Sigmoid colon (tissue), 7 donors: Measurements from ENCODE around the gene FITM1. TPM values are rescaled to one million over a fixed set of nuclear protein-coding genes. Genes with fewer than 3 reads are reported as not detected.

Experiments used
- DNase-seq: peaks from one replicate; pipeline ENCODE4 v3.0.0-alpha.2; 2019
- H3K27ac ChIP-seq, 4 donors: fragments of 200-600 bp; sonication (generic); one replicate each; pipeline ENCODE4 v1.5.1; 2016 to 2019; ENCODE audit warnings: mild to moderate bottlenecking in 1 of 4
- H3K27me3 ChIP-seq, 3 donors: fragments of 200-600 bp; sonication (generic); one replicate each; pipeline ENCODE4 v1.5.1; 2019; ENCODE audit warnings: mild to moderate bottlenecking in 1 of 3
- H3K36me3 ChIP-seq, 4 donors: fragments of 200-600 bp; sonication (generic); one replicate each; pipeline ENCODE4 v1.5.1; 2016 to 2019
- H3K4me1 ChIP-seq, 4 donors: fragments of 200-600 bp; sonication (generic); one replicate each; pipeline ENCODE4 v1.5.1; 2017 to 2019
- H3K4me3 ChIP-seq, 4 donors: fragments of 200-600 bp; sonication (generic); one replicate each; pipeline ENCODE4 v1.5.1; 2017 to 2019; ENCODE audit warnings: mild to moderate bottlenecking in 2 of 4, moderate library complexity in 1 of 4
- H3K9me3 ChIP-seq, 4 donors: fragments of 200-600 bp in 3 of 4; sonication (generic) in 3 of 4; one replicate each; pipeline versions ENCODE4 v1.5.1 to v1.6.1; 2013 to 2019
- EP300 ChIP-seq, 4 donors: sonication (generic); formaldehyde crosslinking; IDR thresholded peaks; one replicate each; pipeline ENCODE4 v1.6.1; 2017; ENCODE audit warnings: antibody characterized with exemption in 4 of 4
- POLR2A ChIP-seq, 2 donors: fragments of 450-650 bp; IDR thresholded peaks; one replicate each; pipeline ENCODE4 v1.6.1; 2016; ENCODE audit warnings: antibody characterized with exemption in 2 of 2, mild to moderate bottlenecking in 2 of 2, moderate library complexity in 2 of 2
- POLR2AphosphoS5 ChIP-seq, 4 donors: sonication (generic); formaldehyde crosslinking; IDR thresholded peaks; one replicate each; pipeline ENCODE4 v1.6.1; 2017; ENCODE audit warnings: antibody characterized with exemption in 4 of 4
- WGBS, 2 donors: extraction: QIAGEN DNeasy Blood & Tissue Kit; methylation state at CpG; one replicate each; pipeline ENCODE4 v1.1.7; 2013; 5-methylcytosine and 5-hydroxymethylcytosine counted together
- intact Hi-C: fragments of 100-400 bp; cut with DNase I; formaldehyde crosslinking; loops from one replicate; pipeline ENCODE4 v1.15.1; 2023
- polyA plus RNA-seq, 3 donors: library from polyadenylated mRNA; stranded (reverse); fragments of 200-250 nt; gene quantifications; one replicate each; pipeline ENCODE4 v1.2.3, GENCODE V29; 2013
- total RNA-seq, 4 donors: library from RNA; depleted of rRNA; stranded (reverse); fragments of >200 nt; gene quantifications; one replicate each; pipeline ENCODE4 v1.1.0, GENCODE V29; 2016
- TF ChIP-seq, protein P1 (sequence below), 4 experiments: fragments of 450-650 bp in 3 of 4; fragments of 200-600 bp in 1 of 4; IDR thresholded peaks; one replicate each; pipeline ENCODE4 v1.5.1; 2016 to 2019; ENCODE audit warnings: antibody characterized with exemption in 4 of 4, mild to moderate bottlenecking in 3 of 4, moderate library complexity in 2 of 4
- donor health status: healthy with polysubstance abuse.
- donor health status: Bipolar disorder and iron deficiency.
- donor health status: healthy.

FITM1 gene
- total and polyA plus RNA-seq, 7 donors = 0.33 to 1.8 TPM; not detected in 5

DNA sequence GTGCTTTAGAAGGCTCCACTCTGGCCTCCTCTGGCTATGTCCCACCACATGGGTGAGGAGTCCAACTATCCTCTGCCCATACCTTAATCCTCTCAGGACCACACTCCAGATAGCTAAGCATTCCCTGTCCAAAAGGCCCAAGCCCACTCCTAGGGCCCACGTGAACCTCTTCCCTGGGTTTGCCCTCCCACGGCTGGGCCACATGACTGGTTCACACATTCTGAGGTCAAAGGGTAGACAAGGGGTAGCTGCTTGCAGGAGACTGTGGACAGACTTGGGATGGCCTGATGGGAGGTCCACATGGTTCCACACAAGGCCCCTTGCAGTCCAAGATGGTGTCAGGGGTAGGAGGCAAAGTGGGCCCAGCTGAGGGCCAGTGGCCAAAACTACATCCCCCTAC, 42.4 kb upstream of the FITM1 start:
- no peak for DNase-seq
- Histone ChIP-seq H3K27ac (no peak overlapping the region), H3K4me3 (no peak overlapping the region), H3K4me1 (peaks cover 0 to under 1% (median 0%) of the 10 kb centered on the region in 4 donors), H3K36me3 (no peaks in the 10 kb centered on the region), H3K9me3 (no peaks in the 10 kb centered on the region), H3K27me3 (no peaks in the 10 kb centered on the region)
- intact Hi-C loops = no loop called here
- 85 to 89% methylated on average over 2 of the region's 2 CpGs for WGBS, 2 donors
- no peak for TF ChIP-seq POLR2A (IDR thresholded peaks at IDR 0.05)
- TF ChIP-seq, protein P1, sequence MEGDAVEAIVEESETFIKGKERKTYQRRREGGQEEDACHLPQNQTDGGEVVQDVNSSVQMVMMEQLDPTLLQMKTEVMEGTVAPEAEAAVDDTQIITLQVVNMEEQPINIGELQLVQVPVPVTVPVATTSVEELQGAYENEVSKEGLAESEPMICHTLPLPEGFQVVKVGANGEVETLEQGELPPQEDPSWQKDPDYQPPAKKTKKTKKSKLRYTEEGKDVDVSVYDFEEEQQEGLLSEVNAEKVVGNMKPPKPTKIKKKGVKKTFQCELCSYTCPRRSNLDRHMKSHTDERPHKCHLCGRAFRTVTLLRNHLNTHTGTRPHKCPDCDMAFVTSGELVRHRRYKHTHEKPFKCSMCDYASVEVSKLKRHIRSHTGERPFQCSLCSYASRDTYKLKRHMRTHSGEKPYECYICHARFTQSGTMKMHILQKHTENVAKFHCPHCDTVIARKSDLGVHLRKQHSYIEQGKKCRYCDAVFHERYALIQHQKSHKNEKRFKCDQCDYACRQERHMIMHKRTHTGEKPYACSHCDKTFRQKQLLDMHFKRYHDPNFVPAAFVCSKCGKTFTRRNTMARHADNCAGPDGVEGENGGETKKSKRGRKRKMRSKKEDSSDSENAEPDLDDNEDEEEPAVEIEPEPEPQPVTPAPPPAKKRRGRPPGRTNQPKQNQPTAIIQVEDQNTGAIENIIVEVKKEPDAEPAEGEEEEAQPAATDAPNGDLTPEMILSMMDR (IDR thresholded peaks at IDR 0.05) = no peak
- no peak for TF ChIP-seq EP300 (IDR thresholded peaks at IDR 0.05)
- TF ChIP-seq POLR2AphosphoS5 (IDR thresholded peaks at IDR 0.05) = no peak

DNA sequence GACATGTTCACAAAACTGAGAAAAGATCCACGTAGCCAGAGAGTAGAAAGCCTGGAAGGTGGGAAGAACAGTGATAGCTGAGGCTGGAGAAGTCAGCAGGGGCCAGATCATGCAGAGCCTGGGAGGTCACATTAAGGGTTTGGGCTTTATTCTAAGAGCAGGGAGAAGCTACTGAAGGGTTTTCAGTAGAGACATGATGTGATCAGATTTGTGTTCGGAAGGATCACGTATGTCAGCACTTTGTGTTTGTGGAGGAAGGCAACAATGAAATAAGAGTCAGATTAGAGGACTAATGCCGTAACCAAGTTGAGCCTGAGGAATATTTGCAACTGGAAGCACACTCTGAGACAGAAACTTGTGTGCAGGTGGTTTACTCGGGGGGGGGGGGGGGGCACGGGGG, 40.6 kb upstream of the FITM1 start:
- Histone ChIP-seq H3K9me3 (no peaks in the 10 kb centered on the region), H3K36me3 (no peaks in the 10 kb centered on the region), H3K27ac (no peak overlapping the region), H3K4me1 (peaks cover 0 to 12% (median 6%) of the 10 kb centered on the region in 4 donors), H3K4me3 (no peak overlapping the region), H3K27me3 (no peaks in the 10 kb centered on the region)
- WGBS, 2 donors = 84 to 88% methylated on average over 6 of the region's 6 CpGs
- no peak for TF ChIP-seq EP300 (IDR thresholded peaks at IDR 0.05)
- TF ChIP-seq, protein P1 (IDR thresholded peaks at IDR 0.05) = no peak
- TF ChIP-seq POLR2AphosphoS5 (IDR thresholded peaks at IDR 0.05) = no peak
- no peak for TF ChIP-seq POLR2A (IDR thresholded peaks at IDR 0.05)
- intact Hi-C loops = loop anchor here (1.0 to 10.0 kb wide), 4 partner anchors 32 to 455 kb away; partner anchors contain the start of genes DHRS2 and DHRS4L2
- DNase-seq = no peak

DNA sequence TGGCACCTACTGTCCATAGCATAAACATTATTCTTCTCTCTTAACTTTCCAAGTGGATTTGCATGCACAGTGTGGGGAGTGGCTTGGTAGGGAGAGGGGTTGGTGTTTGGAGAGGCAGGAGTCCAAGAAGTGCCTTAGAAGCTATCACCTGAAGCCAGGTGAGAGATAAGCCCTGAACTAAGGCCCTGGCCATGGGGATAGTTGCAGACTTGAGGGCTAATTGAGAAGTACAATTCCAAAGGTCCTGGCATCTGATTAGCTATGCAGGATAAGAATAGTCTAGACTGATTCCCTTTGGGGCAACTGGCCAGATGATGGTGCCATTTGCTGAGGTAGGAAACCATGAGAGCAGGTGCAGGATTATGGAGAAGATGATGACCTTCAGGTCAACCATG, 38.4 kb upstream of the FITM1 start:
- Histone ChIP-seq H3K36me3 (no peaks in the 10 kb centered on the region), H3K27me3 (no peaks in the 10 kb centered on the region), H3K9me3 (no peaks in the 10 kb centered on the region), H3K27ac (no peak overlapping the region), H3K4me3 (no peak overlapping the region), H3K4me1 (peaks cover 0 to 19% (median 9%) of the 10 kb centered on the region in 4 donors)
- intact Hi-C loops = loop anchor here (2.0 to 10.0 kb wide), 3 partner anchors 39 to 457 kb away; partner anchors contain the start of genes CARMIL3, DHRS2 and DHRS4L2
- no peak for DNase-seq
- no peak for TF ChIP-seq POLR2AphosphoS5 (IDR thresholded peaks at IDR 0.05)

DNA sequence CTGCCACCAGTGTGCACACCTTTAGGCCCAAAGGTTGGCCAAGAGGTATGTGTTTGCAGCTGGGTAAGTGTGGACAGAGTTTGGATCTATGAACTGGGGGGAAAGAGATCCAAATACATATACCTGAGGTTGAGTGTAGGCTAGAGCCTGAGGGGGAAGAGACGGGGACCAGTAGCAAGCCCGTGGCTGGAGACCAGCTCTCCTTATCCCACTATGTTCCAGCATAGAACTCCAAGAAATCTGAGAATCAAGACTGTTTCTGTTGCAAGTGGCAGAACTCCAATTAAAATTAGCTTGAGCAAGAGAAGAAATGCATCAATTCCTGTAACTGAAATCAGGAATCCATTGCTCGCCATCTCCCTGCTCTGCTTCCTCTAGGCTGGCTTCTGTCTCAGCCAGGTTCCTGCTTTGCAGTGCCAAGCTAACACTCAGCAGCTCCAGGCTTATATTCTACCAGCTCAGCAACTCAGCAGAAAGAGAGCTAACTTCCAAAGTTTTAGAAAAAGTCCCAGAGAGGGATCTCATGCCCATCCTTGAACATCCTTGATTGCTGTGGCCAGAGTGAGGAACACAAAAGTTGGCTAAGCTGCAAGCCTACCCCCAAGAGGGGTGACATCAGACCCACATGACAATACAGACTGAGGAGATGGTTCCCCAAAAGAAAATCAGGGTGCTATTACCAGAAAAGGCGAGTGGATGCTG, 37.8 kb upstream of the FITM1 start:
- Histone ChIP-seq H3K27ac (peak overlapping the region; percentile 88 to 99 (median 89)), H3K9me3 (no peaks in the 10 kb centered on the region), H3K36me3 (no peaks in the 10 kb centered on the region), H3K4me1 (peaks cover 0 to 19% (median 9%) of the 10 kb centered on the region in 4 donors), H3K27me3 (no peaks in the 10 kb centered on the region), H3K4me3 (no peak overlapping the region)
- intact Hi-C loops = loop anchor here (2.0 to 10.0 kb wide), 3 partner anchors 40 to 458 kb away; partner anchors contain the start of genes CARMIL3, DHRS2 and DHRS4L2
- TF ChIP-seq POLR2AphosphoS5 (IDR thresholded peaks at IDR 0.05) = no peak
- TF ChIP-seq POLR2A (IDR thresholded peaks at IDR 0.05) = no peak
- TF ChIP-seq EP300 (IDR thresholded peaks at IDR 0.05) = no peak
- TF ChIP-seq, protein P1 (IDR thresholded peaks at IDR 0.05) = no peak
- WGBS, 2 donors = 77 to 94% methylated on average over 4 of the region's 4 CpGs
- peak; percentile 21 for DNase-seq

DNA sequence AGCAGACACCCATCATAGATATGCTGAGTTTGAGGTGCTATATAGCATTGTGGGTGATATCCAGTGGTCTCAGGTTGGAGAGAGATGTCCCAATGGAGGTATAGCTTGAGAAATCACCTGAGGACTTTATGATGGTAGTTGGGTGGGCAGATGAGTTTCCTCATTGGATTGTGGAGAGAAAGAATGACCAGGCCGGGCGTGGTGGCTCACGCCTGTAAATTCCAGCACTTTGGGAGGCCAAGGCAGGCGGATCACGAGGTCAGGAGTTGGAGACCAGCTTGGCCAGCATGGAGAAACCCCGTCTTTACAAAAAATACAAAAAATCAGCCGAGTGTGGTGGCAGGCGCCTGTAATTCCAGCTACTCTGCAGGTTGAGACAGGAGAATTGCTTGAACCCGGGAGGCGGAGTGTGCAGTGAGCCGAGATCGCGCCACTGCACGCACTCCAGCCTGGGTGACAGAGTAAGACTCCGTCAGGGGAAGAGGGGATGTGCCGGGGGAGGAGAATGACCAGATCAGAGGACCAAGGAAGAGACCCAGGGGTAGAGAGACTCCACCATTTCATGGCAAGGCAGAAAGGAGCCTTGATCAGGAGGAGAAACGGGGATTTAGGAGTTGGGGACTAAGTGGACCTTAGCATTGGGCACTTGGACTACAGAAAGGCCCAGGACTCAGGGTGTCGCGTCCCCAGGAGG, 37.1 kb upstream of the FITM1 start:
- 80 to 85% methylated on average over 19 of the region's 19 CpGs for WGBS, 2 donors
- Histone ChIP-seq H3K9me3 (no peaks in the 10 kb centered on the region), H3K27me3 (no peaks in the 10 kb centered on the region), H3K36me3 (peaks cover 0 to 3% (median 0%) of the 10 kb centered on the region in 4 donors), H3K4me3 (peak overlapping the region; percentile 77 to 95 (median 86)), H3K27ac (peak overlapping the region; percentile 88 to 99 (median 89)), H3K4me1 (peaks cover 0 to 19% (median 9%) of the 10 kb centered on the region in 4 donors)
- no peak for TF ChIP-seq POLR2AphosphoS5 (IDR thresholded peaks at IDR 0.05)
- intact Hi-C loops = loop anchor here (2.0 to 10.0 kb wide), 3 partner anchors 41 to 459 kb away; partner anchors contain the start of genes CARMIL3, DHRS2 and DHRS4L2
- DNase-seq = no peak
